NCI-H226 (cell line): ENCODE data around the gene PLPP4.

Source experiments
- DNase-seq: peaks from one replicate; pipeline ENCODE4 v3.0.0-alpha.2; 2015

PLPP4 gene

DNA sequence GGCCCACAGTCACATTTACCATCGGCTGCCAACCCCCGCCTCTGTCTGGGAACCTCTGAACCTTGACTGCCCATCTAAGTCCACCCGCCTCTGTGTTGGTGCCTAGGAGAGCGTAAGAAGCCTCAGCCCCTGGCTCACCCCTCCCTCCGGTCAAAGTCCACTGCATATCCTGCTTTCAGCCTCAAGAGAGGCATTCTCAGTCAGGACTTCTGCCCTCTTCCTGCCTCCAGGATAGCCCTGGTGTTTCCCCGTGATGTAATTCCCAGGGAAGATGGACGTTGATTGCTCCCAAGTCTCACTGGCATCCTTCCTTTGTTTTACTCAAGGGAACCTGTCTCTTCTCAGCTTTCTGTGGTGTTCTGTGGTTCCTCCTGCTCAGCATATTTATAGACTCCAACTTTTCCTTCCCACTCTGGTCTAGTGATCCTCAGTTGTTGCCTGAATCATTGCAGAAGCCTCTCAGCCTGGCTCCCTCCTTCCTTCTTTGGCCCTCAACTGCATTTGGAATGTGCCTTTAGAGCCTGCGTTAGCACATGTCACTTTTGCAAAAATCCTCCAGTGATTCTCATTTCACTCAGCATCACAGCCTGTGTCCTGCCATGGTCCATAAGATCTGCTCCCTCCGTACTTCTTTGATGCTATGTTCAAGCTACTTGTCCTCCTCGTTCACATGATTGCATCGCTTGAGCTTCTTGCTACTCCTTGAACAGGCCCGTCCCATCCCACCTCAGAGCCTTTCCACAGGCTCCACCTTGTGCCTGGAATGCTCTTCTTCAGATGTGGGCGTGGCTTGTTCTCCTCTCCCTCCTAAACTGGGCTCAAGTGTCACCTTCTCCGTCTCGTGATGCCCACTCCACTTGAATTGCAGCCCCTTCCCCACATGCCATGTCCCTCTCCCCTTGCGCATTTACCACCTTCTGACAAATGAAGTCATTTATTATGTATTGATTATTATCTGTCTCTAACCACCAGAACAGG lies 124.2 kb downstream of the PLPP4 start:
- DNase-seq, result no peak

DNA sequence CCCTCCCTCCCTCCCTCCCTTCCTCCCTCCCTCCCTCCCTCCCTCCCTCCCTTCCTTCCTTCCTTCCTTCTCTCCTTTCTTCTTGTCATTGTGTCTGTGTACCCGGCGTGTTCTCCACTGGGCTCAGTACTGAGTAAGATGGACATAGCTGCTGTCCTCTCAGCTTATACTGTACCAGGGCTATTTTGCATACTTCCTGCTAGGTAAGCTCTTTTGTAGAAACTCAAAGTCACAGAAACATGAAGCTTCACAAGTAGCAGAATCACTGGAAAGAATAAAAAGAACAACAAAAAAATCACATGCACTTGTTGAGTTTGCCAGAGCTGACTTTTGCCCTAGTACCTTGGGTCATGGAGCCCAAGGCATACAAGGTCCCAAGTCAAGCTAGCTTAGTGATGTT lies 125.7 kb downstream of the PLPP4 start:
- no peak for DNase-seq

- DNase-seq, result no peak
These were observed 126.5 kb downstream of the PLPP4 start for GRCh38 chr10:120583424-120584108.

DNA sequence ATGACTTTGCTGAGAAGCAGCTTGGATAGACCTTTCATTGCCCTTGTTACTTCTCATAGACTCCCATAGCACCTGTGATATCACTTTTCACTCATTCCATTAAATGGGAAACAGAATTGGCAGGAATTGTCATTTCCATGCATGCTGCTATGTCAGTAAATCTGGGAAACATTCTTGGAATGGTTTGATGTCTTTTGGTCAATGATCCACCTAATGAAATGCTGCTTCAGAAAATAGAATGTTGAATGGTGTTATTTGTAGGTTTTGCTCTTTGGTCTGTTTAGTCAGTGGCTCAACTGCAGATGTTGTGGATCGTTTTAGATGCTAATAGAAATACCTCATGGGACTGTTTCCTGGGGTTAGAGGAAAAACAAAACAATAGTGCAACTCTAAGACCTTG lies 127.8 kb downstream of the PLPP4 start:
- DNase-seq, result no peak

GRCh38 chr10:120586471-120586872 lies 129.4 kb downstream of the PLPP4 start:
- DNase-seq, result peak; percentile 70

DNA sequence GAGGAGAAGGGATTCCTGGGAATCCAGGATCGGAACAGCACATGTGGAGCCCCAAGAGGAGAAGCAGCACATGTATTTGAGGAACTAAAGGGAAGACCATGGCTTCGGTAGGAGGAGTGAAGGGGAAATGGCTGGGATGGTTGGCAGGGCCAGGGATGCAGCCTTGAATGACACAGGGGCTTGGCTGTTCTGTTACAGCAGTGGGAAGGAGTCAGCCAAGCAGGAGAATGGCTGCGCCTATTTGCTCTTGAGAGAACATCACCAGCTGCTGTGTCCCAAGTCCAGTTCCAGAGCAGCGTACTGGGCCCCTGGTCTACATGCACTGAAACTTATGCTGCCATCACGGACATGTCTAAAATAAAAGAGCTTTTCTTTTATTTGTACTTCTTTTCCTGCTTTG lies 130.0 kb downstream of the PLPP4 start:
- DNase-seq, result no peak

DNA sequence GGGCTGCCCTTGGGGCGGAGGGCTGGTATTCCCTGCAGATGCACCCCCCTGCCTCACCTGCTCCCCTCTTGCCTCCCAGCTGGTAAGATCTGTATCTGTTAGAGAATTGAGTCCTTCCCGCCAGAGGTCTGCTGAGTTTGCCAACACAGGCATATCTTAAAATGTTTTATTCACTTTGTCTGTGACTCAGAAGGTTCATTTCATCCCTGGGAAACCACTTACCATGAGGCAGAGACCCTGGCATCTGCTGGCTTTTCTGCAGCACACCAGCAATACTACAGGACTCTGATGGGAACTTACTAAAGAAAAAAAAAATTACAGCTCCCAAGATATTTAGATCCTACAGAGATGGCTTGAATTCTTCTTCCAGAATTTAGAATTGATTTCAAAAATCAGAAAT lies 131.3 kb downstream of the PLPP4 start:
- DNase-seq, result peak; percentile 12

GRCh38 chr10:120593693-120594092 lies 136.7 kb downstream of the PLPP4 start:
- no peak for DNase-seq

DNA sequence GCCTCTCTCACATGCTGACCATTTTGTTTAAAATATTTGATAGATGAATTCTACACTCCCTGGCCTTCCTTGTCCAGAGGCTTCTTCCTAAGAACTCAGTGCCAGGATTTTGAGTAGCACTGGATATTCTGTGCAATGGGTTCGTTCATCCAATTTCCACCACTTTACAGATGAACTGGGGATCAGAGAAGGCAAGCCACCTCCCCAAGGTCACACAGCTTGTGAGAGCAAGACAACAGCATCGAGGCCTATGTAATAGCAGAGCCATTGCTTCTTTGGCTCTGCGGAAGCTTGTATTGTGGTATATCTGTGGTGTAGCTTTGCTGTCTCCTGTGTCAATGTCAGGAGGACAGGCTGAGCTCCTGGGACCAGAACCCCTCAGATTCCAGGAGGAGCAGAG lies 140.9 kb downstream of the PLPP4 start:
- no peak for DNase-seq

GRCh38 chr10:120598386-120598785 lies 141.4 kb downstream of the PLPP4 start:
- DNase-seq, result no peak

DNA sequence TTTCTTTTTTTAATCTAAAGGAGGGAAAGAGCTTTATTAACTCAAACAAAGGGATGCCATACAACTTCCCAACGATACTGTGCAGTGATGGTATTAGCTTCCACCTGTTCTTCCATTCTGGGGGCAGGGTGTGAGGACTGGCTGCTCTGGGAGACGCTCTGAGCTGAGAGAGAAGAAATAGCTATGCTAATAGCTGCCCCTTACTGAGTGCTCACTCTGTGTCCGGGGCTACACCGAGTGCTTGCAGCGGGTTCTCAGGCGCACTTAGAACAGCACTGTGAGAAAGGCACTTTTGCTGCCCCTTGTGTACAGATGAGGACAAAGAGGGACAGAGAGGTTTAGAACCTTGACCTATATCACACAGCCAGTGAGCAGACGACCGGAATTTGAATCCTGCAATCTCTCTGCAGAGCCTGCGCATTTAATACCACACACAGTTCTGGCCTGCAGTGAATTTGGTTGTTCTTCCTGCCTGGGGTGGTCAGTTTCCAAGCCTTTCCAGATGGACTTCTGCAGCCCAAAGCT lies 142.2 kb downstream of the PLPP4 start:
- DNase-seq, result no peak

DNA sequence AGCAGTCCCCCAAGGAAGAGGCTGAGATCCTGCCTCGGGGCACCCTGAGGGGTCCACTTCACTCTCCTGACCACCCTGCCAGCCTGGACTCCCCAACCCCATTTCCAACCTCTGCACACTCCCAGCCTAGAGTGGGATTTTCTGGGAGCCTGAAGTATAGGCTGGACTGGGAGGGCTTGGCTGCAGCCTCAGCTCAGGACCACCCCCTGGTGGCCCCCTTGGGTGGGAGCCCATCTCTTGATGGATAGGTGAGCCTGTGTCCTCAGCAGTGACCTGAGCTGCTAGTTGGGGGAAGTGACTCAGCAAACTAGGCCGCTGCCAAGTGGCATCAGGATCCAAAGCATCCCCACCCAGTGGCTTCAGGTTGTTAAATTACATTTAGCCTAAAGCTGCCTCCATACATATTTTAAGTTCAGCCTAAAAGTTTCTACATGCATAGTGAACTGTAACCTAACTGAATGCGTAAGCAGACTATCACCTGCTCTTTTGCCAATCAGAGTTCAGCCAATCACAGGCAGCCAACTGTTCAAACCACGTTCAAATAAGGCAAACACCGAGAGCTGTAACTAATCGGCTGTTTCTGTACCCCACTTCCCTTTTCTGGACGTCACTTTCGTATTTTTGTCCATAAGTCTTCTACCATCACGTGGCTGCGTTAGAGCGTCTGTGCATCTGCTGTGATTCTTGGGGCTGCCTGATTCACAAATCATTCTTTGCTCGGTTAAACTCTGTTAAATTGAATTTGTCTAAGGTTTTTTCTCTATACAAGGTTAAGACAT lies 144.0 kb downstream of the PLPP4 start:
- no peak for DNase-seq

DNA sequence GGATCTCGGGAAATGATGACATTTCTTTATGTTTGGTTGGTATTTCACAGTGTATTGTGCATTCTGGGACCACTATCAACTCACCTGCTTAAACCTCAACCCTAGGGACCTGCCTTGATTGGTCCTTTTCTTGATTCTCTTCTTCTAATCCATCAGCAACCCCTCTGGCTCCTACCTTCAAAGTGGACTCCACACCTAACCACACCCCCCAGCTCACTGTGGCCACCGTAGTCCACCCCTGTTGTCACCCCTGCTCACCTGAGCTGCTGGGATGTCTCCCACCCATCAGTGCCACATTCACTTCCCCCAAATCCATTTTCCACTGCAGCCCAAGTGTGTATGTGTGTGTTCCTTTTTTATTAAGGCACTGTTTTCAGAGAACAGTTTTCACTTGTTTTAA lies 145.0 kb downstream of the PLPP4 start:
- DNase-seq, result no peak

DNA sequence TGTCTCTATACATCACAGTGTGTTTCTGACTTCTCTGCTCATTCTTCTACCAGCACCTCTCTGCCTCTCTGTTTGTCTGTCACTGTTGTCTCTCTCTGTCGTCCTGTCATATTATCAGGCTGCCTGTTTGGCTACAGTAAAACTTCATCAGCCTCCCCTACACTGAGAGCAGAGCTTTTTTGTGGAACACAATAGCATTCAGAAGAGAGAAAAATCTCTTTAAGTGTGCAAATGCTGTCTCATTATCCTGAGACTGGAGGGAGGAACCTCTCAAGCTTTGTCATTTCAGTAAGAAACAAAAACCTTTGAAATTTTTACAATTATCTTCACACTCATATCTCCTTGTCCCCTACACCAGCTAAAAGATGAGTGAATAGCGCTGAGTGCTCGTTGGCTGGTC lies 148.4 kb downstream of the PLPP4 start:
- no peak for DNase-seq

DNA sequence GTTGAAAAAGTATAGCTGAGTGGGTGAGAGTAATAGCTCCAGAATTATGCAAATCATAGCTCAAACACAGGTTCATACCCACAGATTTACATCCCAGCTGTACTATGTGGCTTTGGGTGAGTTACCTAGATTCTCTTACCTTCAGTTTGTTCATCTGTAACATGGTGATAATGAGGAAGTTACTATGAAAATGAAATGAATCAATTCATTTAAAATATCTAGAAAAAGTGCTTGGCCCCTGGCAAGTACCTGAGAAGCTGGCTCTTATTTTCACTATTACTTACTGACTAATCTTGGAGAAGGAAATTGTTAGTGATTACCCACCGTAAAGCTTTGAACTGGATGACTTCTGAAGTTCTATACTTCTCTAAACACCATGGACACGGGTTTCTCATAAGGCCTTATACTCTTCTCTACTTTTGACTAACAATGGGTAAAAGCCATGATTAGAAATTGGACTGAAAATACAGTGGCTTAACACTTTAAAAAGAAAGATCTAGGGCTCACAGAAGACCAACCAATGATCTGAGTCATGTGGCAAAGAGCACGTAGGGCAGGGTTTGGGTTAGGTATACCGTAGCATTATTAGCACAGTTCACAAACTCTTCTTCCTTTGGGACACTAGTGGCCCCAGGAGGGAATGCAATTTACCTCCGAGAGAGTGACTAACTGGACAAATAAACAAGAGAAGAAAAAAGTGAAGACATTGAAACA lies 149.2 kb downstream of the PLPP4 start:
- DNase-seq, result no peak

- DNase-seq, result peak; percentile 59
These were observed 150.1 kb downstream of the PLPP4 start for GRCh38 chr10:120607016-120607709.

GRCh38 chr10:120607710-120608703 lies 151.0 kb downstream of the PLPP4 start:
- DNase-seq, result no peak

GRCh38 chr10:120609006-120609405 lies 152.0 kb downstream of the PLPP4 start:
- DNase-seq, result no peak

GRCh38 chr10:120610791-120611190 lies 153.8 kb downstream of the PLPP4 start:
- DNase-seq, result no peak

GRCh38 chr10:120612756-120613155 lies 155.7 kb downstream of the PLPP4 start:
- peak; percentile 14 for DNase-seq
